ENCODE results near the gene TTC39C.

TTC39C gene

DNA sequence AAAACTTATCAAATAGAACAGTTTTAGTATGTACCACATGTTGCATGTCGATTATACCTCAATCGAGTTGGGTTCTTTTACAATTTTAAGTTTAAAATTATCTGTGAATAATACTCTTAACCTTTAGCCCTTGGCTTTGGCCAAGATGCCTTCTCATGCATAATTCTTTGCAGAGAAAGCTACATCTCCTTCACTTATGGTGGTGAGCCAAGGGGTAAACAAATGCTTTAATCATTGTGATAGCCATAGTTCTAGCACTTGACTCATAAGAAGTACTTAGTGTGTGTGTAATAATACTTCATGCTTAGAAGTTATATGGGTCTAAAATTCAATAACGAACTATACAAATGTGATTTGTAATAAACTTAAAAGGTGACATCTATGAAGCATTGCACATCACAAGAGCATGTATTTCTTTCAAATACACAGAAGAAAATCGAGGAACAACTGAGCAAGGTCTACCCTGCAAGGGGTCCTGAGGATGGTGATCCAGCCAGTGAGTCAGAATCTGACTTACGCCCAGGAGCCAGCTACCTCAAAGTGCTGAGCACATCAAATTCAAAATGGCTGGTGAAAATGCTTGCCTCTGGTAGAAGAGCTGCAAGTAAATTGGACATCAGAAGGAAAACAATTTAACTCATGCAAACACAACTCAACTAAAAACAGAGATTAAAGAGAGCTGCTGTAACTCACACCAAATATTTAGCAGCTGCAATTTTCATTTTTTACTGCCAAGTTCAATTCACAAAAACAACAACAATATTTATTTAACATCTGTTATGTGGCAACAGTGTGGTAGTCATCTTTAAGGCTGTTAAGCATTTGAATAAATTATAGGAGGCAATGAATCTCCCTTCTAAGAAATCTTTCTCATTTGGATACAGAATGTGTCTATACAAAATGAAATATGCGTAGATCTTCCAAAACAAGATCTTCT lies 23.8 kb upstream of the TTC39C start:
- DNase-seq (ENCODE audit: low read depth in 3 of 3, low spot score in 1 of 3), result no peak

DNA sequence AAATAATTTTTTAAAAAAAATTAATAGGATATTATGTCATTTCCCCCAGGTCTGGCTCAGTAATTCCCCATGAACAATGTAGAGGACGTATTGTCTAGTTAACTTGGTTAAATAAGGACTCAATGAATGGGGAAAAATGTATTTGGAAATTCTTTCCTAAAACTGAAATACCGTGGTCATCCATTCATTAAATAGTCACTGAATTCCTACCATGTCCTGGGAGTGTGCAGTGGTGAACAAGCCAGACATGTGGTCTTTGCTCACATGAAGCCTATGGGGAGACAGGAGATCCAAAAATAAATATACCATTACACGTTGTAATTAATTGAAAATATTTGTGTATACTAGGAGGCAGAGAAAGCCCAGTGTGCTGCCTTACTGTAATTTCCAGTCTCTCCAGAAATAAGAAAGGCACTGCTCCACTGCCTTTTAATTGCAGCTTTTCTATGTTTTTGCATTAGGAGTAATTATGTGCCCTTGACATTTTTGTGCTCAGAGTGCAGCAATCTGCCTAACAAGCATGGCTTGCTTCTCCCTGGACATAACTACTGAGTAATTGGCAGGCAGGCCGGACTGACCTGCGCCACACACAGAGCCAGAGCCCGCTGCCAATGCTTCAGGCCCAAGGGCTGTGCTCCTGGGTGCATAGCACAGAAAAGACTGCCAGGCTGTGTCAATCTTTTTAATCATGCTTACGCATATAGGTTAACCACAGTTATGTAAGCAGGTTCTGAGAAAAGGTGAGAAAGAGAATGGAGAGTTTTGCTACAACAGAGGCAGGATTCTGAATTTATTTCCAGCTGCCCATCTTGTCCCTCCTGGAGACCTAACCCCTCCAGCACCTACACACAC lies 22.2 kb upstream of the TTC39C start:
- DNase-seq (ENCODE audit: low read depth in 3 of 3, low spot score in 1 of 3), result no peak

GRCh38 chr18:23992941-23993280 lies 21.6 kb upstream of the TTC39C start:
- no peak for DNase-seq (ENCODE audit: low read depth in 3 of 3, low spot score in 1 of 3)

DNA sequence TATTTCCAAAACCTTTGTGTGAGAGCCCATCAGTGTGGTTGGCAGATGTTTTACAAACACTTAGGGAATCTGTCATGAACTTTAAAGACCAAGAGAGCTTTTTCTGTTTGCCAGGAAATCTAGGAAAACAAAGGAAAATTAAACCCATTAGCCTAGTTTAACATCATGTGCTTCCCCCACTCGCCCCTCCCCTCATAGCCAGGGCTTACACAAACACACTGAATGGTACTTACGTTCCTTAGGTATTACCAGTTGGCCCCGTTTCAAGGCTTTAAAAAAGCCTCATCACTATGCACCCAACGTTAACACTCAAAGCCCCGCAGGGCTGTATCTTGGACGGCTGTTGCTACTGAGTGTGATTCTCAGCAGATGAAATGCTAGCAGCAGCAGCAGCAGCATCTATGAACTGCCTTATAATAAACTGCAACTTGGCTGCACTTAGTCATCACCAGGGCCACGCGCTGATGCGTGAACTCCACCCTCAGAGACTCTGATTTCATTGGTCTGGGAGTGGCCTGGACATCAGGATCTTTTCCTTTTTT lies 20.1 kb upstream of the TTC39C start:
- no peak for DNase-seq (ENCODE audit: low read depth in 3 of 3, low spot score in 1 of 3)

GRCh38 chr18:23995180-23995579 lies 19.4 kb upstream of the TTC39C start:
- DNase-seq (ENCODE audit: low read depth in 3 of 3, low spot score in 1 of 3), result no peak

DNA sequence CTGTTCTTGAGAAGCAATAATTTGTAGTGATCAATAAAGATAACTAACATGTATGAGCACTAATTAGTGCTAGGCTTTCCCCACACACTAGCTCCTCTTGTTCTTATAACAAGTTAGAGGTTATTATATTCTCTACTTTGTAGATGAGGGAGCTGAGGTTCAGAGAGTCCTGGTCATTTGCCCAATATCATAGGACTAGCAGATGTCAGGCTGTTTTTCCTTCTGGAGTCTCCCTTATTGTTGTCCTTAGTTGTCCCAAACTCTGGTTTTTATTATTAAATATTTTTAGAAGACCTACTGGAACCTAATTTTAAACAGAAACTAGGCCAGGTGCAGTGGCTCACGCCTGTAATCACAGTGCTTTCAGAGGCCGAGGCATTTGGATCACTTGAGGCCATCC lies 16.5 kb upstream of the TTC39C start:
- DNase-seq (ENCODE audit: low read depth in 3 of 3, low spot score in 1 of 3), result no peak

DNA sequence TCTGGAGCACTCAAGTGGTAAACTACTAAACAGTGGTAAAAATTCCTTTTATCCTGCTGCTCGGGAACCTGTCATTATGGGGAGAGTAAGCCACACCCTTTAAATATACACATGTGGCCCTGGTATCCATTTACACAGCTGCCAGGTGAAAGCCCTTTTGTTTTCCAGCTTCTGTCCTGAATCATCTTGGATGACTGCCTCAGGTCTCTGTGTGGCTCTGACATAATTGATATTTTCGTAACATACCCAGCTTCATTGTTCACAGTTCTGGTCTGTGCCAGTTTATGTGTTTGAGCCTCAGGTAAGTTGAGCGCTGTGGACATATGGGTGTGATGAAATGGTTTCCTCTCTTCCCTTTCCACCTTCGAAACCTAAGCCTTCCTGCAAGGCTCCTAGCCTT lies 15.7 kb upstream of the TTC39C start:
- DNase-seq (ENCODE audit: low read depth in 3 of 3, low spot score in 1 of 3), result no peak

- no peak for DNase-seq (ENCODE audit: low read depth in 3 of 3, low spot score in 1 of 3)
Measured at GRCh38 chr18:24000613-24001490, 13.7 kb upstream of the TTC39C start.

DNA sequence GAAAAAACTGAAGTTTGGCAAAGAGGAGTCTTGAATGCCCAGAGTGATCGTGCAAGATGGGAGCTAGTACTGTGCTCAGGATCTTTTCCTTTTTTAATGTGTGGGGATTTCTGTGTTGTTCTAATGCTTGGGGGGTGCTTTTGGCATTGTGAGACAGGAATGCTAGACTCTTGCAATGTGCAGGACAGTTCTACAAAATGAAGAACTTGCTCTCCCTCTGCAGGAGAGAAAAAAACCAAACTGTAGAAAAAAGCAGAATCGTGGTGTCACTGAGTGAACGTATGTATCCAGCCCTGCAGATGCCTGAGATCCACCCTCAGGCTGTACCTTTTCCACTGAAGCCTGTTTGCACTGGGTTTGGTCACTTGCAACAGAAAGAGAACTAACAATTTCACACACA lies 12.1 kb upstream of the TTC39C start:
- no peak for DNase-seq (ENCODE audit: low read depth in 3 of 3, low spot score in 1 of 3)

DNA sequence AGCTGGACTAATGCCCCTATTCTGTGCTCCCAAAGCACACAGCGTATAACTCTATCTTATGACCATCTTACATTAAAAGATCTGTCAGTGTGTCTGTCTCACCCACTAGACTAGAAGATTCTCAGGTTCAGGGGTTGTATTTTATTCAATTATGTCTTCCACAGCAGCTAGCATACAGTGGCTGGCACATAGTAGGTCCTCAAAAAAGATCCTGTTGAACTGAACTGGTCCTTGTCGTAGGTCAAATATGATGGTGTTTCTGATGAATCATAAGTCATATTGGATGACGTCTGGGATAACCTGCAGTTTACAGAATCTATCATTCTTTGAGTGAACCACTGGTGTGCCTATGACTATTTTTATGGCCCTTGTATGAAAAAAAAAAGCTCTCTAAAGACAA lies 11.3 kb upstream of the TTC39C start:
- no peak for DNase-seq (ENCODE audit: low read depth in 3 of 3, low spot score in 1 of 3)

GRCh38 chr18:24003903-24004640 lies 10.5 kb upstream of the TTC39C start:
- no peak for DNase-seq (ENCODE audit: low read depth in 3 of 3, low spot score in 1 of 3)

DNA sequence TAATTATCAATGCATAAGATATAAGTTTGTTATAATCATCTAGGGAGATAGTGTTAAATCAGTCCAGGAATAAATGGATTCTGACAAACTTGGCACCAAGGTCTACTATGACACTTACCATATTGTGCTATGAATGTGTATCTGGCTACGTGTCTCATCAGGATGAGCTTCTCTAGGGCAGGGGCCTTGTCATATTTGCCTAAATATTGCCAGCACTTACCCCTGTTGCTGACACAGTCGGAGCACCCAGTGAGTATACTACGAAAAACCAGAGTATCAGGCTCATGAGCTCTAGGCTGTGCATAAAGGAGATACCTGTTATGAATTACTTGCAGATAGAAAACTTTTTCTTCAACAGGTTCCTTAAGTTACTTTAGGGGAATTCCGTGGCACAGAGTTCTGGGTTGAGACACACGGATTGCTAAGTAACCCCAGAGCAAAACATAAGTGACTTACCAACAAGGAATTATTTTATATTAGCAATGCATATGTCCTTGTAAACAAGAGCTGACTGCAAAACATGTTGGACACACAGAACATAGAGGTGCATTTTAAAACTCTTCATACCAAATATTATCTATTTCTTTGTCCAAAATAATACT lies 7.7 kb upstream of the TTC39C start:
- DNase-seq (ENCODE audit: low read depth in 3 of 3, low spot score in 1 of 3), result no peak

GRCh38 chr18:24009246-24009645 lies 5.3 kb upstream of the TTC39C start:
- DNase-seq (ENCODE audit: low read depth in 3 of 3, low spot score in 1 of 3), result no peak

DNA sequence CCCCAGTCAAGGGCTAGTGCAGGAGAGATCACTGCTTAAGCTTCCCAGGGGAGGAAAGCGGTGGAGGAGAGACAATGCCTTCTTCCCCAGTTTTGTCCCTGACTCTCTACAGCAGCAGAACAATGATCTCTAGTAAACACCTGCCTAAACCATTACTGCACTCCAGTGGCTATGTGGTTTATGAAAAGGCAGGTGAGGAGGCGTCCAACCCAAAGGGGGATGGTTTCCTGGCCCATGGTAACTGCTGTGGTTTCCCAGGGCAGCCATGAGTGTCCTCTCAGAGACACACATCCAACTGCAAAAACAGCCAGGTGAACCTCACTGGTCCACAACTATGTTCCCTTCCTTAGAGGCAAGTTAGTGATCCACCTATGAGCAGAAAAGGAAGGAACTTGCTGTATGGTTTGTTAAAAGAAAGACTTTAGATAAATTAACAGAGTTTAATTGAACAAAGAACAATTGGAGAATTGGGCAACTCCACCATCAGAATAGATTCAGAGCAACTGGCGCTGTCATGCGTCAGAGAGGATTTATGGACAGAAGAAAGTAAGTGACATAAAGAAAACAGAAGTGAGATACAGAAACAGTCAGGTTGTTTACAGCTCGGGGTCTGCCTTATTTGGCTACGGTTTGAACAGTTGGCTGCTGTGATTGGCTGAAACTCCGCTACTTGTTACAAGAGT lies 4.8 kb upstream of the TTC39C start:
- DNase-seq (ENCODE audit: low read depth in 3 of 3, low spot score in 1 of 3), result no peak

DNA sequence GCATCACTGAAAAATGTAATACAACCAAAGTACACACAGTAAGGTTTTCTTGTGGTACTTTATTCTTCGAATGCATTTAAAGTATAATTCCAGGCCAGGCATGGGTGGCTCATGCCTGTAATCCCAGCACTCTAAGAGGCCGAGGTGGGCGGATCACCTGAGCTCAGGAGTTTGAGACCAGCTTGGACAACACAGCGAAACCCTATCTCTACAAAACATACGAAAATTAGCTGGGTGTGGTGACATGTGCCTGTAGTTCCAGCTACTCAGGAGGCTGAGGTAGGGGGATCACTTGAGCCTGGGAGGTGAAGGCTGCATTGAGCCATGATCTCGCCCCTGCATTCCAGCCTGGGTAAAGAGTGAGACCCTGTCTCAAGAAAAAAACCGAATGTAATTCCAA lies 3.9 kb upstream of the TTC39C start:
- no peak for DNase-seq (ENCODE audit: low read depth in 3 of 3, low spot score in 1 of 3)

DNA sequence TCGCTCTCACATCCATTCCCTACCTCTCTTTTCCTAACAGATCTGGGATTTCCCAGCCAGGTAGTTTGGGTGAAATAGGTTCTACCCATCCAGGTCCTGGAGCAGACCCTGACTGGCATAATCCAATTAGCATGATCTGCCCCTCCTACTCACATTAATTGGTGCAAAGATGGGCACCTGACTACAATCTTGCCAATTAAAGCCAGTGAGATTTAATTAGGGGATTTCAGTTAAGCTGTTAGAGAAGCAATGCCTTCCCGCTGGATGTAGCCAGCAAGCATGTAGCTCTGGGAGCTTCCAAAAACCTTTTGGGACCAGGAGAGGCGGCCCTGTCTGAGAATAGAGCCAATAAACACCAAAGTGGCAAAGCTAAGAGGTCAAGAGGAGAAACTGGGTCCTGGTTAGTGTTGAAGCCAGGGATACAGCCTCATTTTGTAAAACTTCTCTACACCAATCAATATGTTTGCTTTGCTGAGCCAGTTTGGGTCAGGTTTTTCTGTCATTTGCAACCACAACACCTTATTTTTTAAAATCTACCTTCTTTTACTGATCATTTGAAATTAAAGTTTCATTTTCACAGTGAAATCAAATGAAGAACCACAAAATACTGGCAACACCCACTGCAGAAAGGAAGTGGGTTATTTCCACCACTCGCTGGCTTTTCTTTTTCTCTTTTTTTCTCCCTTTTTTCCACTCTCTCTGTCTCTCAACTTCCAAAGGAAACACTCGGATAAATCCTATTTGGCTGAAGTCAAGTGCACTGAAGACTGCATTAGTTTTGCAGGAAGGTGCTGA lies 3.2 kb upstream of the TTC39C start:
- DNase-seq (ENCODE audit: low read depth in 3 of 3, low spot score in 1 of 3), result no peak

GRCh38 chr18:24013051-24013450 lies 1.5 kb upstream of the TTC39C start:
- DNase-seq (ENCODE audit: low read depth in 3 of 3, low spot score in 1 of 3), result no peak

- peak in 1 of 3 donors; percentile 25 for DNase-seq (ENCODE audit: low read depth in 3 of 3, low spot score in 1 of 3)
Measured at GRCh38 chr18:24014986-24015638, 558 bp downstream of the TTC39C start.

Measured in stimulated activated CD4-positive, alpha-beta T cell treated with anti-CD3 and anti-CD28 coated beads, TNF-alpha, amount 100 ng/mL, for 1 hour (primary cell).